MM.1S (cell line): ENCODE data around the gene EXTL1.

Source experiments
- DNase-seq: peaks from one replicate; pipeline ENCODE4 v3.0.0-alpha.2; 2015
- H2AFZ ChIP-seq: fragments of 300-600 bp; sonication (generic); 2 replicates; pipeline ENCODE4 v1.6.0; 2016; ENCODE audit warnings: antibody characterized with exemption, low read length
- H3F3A ChIP-seq: fragments of 300-600 bp; sonication (generic); 2 replicates; pipeline ENCODE4 v1.6.1; 2016; ENCODE audit warnings: mild to moderate bottlenecking, antibody characterized with exemption, low read length, moderate library complexity, mixed read lengths; ENCODE audit not compliant: insufficient read depth
- H3K27ac ChIP-seq: fragments of 300-600 bp; sonication (generic); 2 replicates; pipeline ENCODE4 v1.5.1; 2016; ENCODE audit warnings: mild to moderate bottlenecking, low read length
- H3K27me3 ChIP-seq: fragments of 300-600 bp; sonication (generic); replicated peaks from 2 replicates; pipeline ENCODE4 v1.6.0; 2016; ENCODE audit warnings: low read length; ENCODE audit not compliant: insufficient read depth
- H3K36me3 ChIP-seq: fragments of 300-600 bp; sonication (generic); replicated peaks from 2 replicates; pipeline ENCODE4 v1.6.1; 2016; ENCODE audit warnings: mild to moderate bottlenecking, low read length, mixed read lengths; ENCODE audit not compliant: insufficient read depth
- H3K4me1 ChIP-seq: fragments of 300-600 bp; sonication (generic); 2 replicates; pipeline ENCODE4 v1.6.1; 2016; ENCODE audit warnings: low read length, mixed read lengths
- H3K4me2 ChIP-seq: fragments of 300-600 bp; sonication (generic); 2 replicates; pipeline ENCODE4 v1.6.0; 2016; ENCODE audit warnings: low read depth, low read length
- H3K4me3 ChIP-seq: fragments of 300-600 bp; sonication (generic); 2 replicates; pipeline ENCODE4 v1.5.1; 2016; ENCODE audit warnings: low read length, mixed read lengths
- H3K79me2 ChIP-seq: fragments of 300-600 bp; sonication (generic); 2 replicates; pipeline ENCODE4 v1.6.1; 2016; ENCODE audit warnings: mixed run types, low read length, mixed read lengths
- H3K9ac ChIP-seq: fragments of 300-600 bp; sonication (generic); 2 replicates; pipeline ENCODE4 v1.6.1; 2016; ENCODE audit warnings: low read length, mixed read lengths
- H3K9me2 ChIP-seq: fragments of 300-600 bp; sonication (generic); replicated peaks from 2 replicates; pipeline ENCODE4 v1.6.1; 2016; ENCODE audit warnings: mild to moderate bottlenecking, low read length, mixed read lengths; ENCODE audit not compliant: insufficient read depth
- H3K9me3 ChIP-seq: fragments of 300-600 bp; sonication (generic); replicated peaks from 2 replicates; pipeline ENCODE4 v1.6.1; 2016; ENCODE audit warnings: mild to moderate bottlenecking, low read length, mixed read lengths; ENCODE audit not compliant: insufficient read depth
- H4K20me1 ChIP-seq: fragments of 300-600 bp; sonication (generic); 2 replicates; pipeline ENCODE4 v1.6.1; 2016; ENCODE audit warnings: mild to moderate bottlenecking, low read length, moderate library complexity, mixed read lengths; ENCODE audit not compliant: insufficient read depth
- EZH2 ChIP-seq: fragments of 300-600 bp; sonication (generic); optimal IDR thresholded peaks from 2 replicates; pipeline ENCODE3; 2017; ENCODE audit warnings: low read depth, mild to moderate bottlenecking, antibody characterized with exemption, low read length, mixed read lengths
- EZH2phosphoT487 ChIP-seq: fragments of 300-600 bp; sonication (generic); IDR thresholded peaks from 2 replicates; pipeline ENCODE4 v1.6.1; 2018; ENCODE audit warnings: antibody characterized with exemption, low read length
- TF ChIP-seq, protein P1 (sequence below): fragments of 300-600 bp; sonication (generic); IDR thresholded peaks from 2 replicates; pipeline ENCODE4 v1.5.1; 2016; ENCODE audit warnings: antibody characterized with exemption, low read length, mixed read lengths

Gene EXTL1

GRCh38 chr1:26079178-26079563 lies 57.6 kb downstream of the EXTL1 start:
- H3K4me1 ChIP-seq = no peaks in the 10 kb centered on the region
- no peaks in the 10 kb centered on the region for H3K79me2 ChIP-seq
- H3K36me3 ChIP-seq = no peaks in the 10 kb centered on the region
- DNase-seq = no peak
- H4K20me1 ChIP-seq = no peaks in the 10 kb centered on the region
- H3K9ac ChIP-seq = no peak overlapping the region
- H2AFZ ChIP-seq = no peak overlapping the region
- no peaks in the 10 kb centered on the region for H3K9me3 ChIP-seq
- H3F3A ChIP-seq = no peaks in the 10 kb centered on the region
- H3K4me2 ChIP-seq = no peak overlapping the region
- no peak overlapping the region for H3K27ac ChIP-seq
- TF ChIP-seq EZH2phosphoT487 (no peak), EZH2 (no peak)
- H3K9me2 ChIP-seq = no peaks in the 10 kb centered on the region
- no peaks in the 10 kb centered on the region for H3K27me3 ChIP-seq
- H3K4me3 ChIP-seq = no peak overlapping the region

GRCh38 chr1:26079960-26080814 lies 58.6 kb downstream of the EXTL1 start:
- H3K4me1 ChIP-seq = no peaks in the 10 kb centered on the region
- no peak overlapping the region for H3K9ac ChIP-seq
- no peaks in the 10 kb centered on the region for H4K20me1 ChIP-seq
- H2AFZ ChIP-seq = no peak overlapping the region
- no peak overlapping the region for H3K4me2 ChIP-seq
- no peaks in the 10 kb centered on the region for H3K36me3 ChIP-seq
- no peaks in the 10 kb centered on the region for H3F3A ChIP-seq
- no peak overlapping the region for H3K27ac ChIP-seq
- H3K27me3 ChIP-seq = no peaks in the 10 kb centered on the region
- TF ChIP-seq EZH2 (no peak), EZH2phosphoT487 (no peak)
- TF ChIP-seq, protein P1, sequence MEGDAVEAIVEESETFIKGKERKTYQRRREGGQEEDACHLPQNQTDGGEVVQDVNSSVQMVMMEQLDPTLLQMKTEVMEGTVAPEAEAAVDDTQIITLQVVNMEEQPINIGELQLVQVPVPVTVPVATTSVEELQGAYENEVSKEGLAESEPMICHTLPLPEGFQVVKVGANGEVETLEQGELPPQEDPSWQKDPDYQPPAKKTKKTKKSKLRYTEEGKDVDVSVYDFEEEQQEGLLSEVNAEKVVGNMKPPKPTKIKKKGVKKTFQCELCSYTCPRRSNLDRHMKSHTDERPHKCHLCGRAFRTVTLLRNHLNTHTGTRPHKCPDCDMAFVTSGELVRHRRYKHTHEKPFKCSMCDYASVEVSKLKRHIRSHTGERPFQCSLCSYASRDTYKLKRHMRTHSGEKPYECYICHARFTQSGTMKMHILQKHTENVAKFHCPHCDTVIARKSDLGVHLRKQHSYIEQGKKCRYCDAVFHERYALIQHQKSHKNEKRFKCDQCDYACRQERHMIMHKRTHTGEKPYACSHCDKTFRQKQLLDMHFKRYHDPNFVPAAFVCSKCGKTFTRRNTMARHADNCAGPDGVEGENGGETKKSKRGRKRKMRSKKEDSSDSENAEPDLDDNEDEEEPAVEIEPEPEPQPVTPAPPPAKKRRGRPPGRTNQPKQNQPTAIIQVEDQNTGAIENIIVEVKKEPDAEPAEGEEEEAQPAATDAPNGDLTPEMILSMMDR = no peak
- DNase-seq = no peak
- no peaks in the 10 kb centered on the region for H3K9me2 ChIP-seq
- H3K9me3 ChIP-seq = no peaks in the 10 kb centered on the region
- no peaks in the 10 kb centered on the region for H3K79me2 ChIP-seq
- no peak overlapping the region for H3K4me3 ChIP-seq

DNA sequence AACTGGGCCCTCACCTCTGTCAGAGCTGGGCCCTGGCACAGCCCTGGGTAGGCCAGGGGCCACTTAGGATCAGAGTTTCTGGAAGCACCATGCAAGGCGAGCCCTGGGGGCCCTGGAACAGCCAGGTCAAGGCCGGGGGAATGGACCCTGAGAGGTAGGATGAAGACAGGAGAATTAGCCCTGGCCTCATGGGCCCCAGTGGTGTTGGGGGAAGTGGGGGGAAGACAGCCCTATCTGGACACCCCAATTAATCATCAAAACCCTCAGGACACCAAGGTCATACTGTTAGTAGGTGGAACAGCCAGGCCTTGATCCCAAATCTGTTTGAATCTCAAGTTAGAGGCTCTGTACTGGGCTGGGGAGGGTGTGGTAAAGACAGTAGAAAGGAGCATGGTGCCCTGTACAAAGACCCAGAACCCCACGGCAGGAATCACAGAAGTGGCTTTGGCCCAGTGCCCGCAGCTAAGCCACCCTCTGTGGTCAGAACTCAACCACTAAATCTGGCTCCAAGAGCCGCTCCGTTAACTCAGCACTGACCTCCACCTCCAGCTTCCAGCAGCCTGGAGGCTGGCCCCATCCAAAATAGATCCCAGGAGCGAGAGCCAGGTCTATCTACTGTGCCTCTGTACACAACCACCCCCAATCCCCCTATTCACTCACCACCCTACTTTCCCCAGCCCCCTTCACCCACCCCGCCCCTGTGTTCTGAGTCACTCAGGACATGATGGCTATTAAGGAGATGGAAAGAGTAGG lies 59.9 kb downstream of the EXTL1 start:
- Histone ChIP-seq H3K27me3 (no peaks in the 10 kb centered on the region), H4K20me1 (no peaks in the 10 kb centered on the region), H3K36me3 (no peaks in the 10 kb centered on the region), H3K9me3 (no peaks in the 10 kb centered on the region), H3K4me3 (no peak overlapping the region), H3K4me1 (no peaks in the 10 kb centered on the region), H3K27ac (no peak overlapping the region), H3K79me2 (no peaks in the 10 kb centered on the region), H3K4me2 (no peak overlapping the region), H3F3A (no peaks in the 10 kb centered on the region), H3K9me2 (no peaks in the 10 kb centered on the region), H2AFZ (no peak overlapping the region), H3K9ac (no peak overlapping the region)
- TF ChIP-seq, protein P1 = no peak
- TF ChIP-seq EZH2phosphoT487 (no peak), EZH2 (no peak)
- no peak for DNase-seq

GRCh38 chr1:26082020-26082350 lies 60.4 kb downstream of the EXTL1 start:
- H3K27ac ChIP-seq = no peak overlapping the region
- no peaks in the 10 kb centered on the region for H3K27me3 ChIP-seq
- no peaks in the 10 kb centered on the region for H3K36me3 ChIP-seq
- H3K4me3 ChIP-seq = no peak overlapping the region
- H3K9ac ChIP-seq = no peak overlapping the region
- no peaks in the 10 kb centered on the region for H3F3A ChIP-seq
- DNase-seq = no peak
- H3K79me2 ChIP-seq = no peaks in the 10 kb centered on the region
- H3K9me2 ChIP-seq = no peaks in the 10 kb centered on the region
- H2AFZ ChIP-seq = no peak overlapping the region
- no peaks in the 10 kb centered on the region for H3K4me1 ChIP-seq
- TF ChIP-seq EZH2 = no peak
- TF ChIP-seq, protein P1 = no peak
- no peak for TF ChIP-seq EZH2phosphoT487
- no peaks in the 10 kb centered on the region for H4K20me1 ChIP-seq
- no peak overlapping the region for H3K4me2 ChIP-seq
- H3K9me3 ChIP-seq = no peaks in the 10 kb centered on the region
